ENCODE measurements around the gene FMO3.
A peak's percentile ranks its signal among the peaks of the same experiment; 100 is the strongest.

FMO3 gene

DNA sequence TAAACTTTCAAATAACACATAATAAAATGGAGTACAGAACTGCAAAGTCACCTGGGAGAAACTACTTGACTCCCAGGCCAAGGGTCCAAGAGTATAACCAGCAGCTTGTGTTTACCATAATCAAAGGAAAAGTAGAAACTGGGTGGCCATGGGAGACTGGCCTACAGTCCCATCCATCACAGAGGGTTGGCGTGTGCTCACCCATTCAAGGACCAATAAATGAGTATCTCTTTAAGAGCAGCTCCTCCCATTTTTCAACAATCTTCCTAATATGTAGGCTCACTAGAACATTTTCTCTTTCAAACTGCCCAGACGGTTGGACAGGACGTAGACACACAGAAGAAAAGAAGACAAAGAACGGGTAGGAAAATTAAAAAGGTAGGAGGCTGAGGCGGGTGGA, at the start of gene FMO3:
Gene FMO3 (plus strand): TSS at position 302 of the 400 bp plus-strand sequence. CDS start 1,754 bp downstream, outside the sequence.
- in situ Hi-C loops (cut with MboI; ENCODE audit: low pct_unique_long_range_greater_than_20kb, low sequenced_read_pairs): no loop called here
- DNase-seq: no peak

DNA sequence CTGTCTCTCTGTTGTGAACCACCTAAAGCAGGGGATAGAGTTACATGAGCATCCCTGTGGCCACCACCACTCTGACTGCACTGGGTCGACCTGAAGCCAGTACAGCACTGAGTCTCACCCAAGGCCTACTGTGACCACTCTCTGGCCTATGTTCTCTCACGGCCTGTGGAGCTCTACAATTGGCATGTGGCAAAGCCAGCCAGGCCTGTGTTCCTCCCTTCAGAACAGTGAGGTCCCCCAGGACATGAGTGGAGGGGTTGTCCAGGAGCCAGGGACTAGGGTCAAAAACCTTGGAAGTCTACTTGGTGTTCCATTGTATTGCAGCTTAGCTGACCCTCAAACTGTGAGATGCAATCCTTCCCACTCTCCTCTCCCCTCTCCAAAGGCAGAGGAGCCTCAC, 42.7 kb upstream of the FMO3 start:
- in situ Hi-C loops (cut with MboI; ENCODE audit: low pct_unique_long_range_greater_than_20kb, low sequenced_read_pairs): no loop called here
- DNase-seq: no peak

- no peak for DNase-seq
- in situ Hi-C loops (cut with MboI; ENCODE audit: low pct_unique_long_range_greater_than_20kb, low sequenced_read_pairs): no loop called here
Observed at GRCh38 chr1:171052977-171053376, 37.7 kb upstream of the FMO3 start.

DNA sequence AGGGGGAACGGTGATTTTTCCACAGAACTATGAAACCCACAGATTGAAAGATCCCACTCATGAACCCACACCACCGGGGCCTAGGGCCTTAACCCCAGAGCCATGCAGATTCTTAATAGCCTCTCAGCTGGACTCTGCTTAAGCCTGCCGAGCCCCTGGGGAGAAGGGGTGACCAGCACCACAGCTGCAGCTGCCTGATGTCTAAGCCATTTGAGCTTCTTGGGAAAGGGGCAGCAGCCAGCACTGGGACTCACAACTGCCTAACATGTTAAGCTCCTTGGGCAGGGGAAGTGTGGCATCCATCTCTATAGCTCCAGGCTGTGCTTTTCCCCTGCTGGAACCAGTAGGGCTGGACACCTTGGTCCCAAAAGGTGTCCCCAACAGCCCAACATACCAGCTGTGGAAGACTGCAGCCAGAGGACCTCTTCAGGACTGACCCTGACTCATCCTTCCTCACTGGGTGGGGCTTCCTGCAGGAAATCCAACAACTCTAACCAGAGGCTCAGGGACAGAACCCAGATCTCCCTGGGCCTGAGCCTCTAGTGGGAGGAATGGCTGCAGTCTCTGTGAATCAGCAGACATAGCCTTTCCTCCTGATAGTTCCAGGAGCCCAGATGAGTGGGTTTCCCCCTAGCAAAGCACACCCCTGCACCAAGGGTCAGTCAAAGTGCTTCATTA, 34.6 kb upstream of the FMO3 start:
- in situ Hi-C loops (cut with MboI; ENCODE audit: low pct_unique_long_range_greater_than_20kb, low sequenced_read_pairs): no loop called here

GRCh38 chr1:171061425-171062143, 29.1 kb upstream of the FMO3 start:
- DNase-seq: no peak
- in situ Hi-C loops (cut with MboI; ENCODE audit: low pct_unique_long_range_greater_than_20kb, low sequenced_read_pairs): no loop called here

More for the DNA sequence above, 34.6 kb upstream of the FMO3 start:
- DNase-seq: no peak

DNA sequence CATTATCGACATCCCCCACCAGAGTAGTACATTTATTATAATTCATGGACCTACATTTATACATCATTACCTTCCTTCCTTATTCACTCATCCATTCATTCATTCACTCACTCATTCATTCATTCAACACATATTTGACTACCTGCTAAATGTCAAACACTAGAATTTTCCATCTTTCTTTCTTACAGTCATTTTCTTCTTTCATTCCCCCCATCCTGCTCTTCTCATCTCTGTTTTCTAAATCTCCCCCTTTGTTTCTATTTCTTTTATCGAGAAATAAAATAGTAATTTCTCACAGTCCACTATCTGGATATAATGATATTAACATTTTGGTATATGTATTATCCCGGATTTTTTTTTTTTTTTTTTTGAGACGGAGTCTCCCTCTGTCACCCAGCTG, 27.8 kb upstream of the FMO3 start:
- in situ Hi-C loops (cut with MboI; ENCODE audit: low pct_unique_long_range_greater_than_20kb, low sequenced_read_pairs): no loop called here
- DNase-seq: no peak

DNA sequence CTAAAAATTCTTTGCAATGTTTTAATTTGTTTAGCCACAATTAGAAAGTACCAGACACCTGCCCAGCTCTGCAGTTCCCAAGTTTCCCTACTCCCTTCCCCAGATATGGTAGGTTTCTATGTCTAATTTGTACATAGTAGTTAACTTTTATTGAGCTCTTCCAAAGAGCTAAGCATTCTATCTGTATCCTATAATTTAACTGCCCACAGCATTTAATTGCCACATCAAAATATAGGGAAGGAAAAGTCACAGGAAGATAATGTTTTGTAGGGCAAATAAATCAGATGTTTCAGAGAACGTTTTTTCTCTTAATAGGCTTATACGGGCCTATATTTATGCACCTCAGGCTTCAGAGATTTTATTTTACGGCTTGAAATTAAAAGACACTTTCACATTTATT, 15.7 kb upstream of the FMO3 start:
- in situ Hi-C loops (cut with MboI; ENCODE audit: low pct_unique_long_range_greater_than_20kb, low sequenced_read_pairs): no loop called here
- DNase-seq: no peak

GRCh38 chr1:171081314-171081753, 9.4 kb upstream of the FMO3 start:
- in situ Hi-C loops (cut with MboI; ENCODE audit: low pct_unique_long_range_greater_than_20kb, low sequenced_read_pairs): no loop called here
- DNase-seq: peak; percentile 20

DNA sequence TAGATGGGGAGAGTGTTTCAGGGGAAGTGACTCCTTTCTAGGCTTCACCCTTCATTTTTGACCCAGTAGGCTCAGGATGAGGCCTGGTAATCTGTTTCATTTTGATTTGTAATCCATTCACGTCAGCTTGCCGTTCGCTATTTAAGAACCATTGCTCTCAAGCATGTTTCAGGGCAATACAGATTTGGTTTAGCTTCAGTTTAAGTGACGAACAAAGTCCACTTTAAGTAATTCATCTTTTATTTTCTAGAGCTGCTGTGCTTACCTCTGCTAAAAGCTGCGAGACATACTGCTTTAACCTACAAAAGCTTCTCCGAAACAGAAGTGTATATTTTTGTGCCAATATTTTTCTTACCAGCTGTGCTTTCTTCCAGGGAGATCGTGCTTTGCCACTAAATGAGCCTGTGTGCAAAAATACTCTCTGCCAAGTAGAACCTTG, 8.9 kb upstream of the FMO3 start:
- in situ Hi-C loops (cut with MboI; ENCODE audit: low pct_unique_long_range_greater_than_20kb, low sequenced_read_pairs): no loop called here
- DNase-seq: no peak

DNA sequence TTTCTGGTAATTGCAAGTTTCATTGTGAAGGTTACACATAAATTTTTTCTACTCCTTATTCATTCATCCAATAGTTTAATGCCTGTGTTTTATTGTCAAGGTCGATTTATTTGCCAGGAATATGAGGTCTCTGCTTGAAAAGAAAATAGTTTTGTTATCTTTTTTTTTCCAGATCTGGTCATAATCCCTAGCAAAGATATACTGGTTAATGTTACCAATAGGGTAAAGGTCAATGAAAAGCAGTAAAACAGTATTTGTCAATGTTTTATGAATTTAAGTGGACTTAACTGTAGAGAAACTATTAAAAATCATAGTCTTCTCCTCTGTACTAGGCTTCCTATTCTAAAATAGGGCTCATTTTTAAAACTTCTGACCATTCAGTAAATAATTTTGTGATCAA, 8.1 kb upstream of the FMO3 start:
- no peak for DNase-seq
- in situ Hi-C loops (cut with MboI; ENCODE audit: low pct_unique_long_range_greater_than_20kb, low sequenced_read_pairs): no loop called here

GRCh38 chr1:171083222-171083621, 7.5 kb upstream of the FMO3 start:
- DNase-seq: no peak
- in situ Hi-C loops (cut with MboI; ENCODE audit: low pct_unique_long_range_greater_than_20kb, low sequenced_read_pairs): no loop called here

- in situ Hi-C loops (cut with MboI; ENCODE audit: low pct_unique_long_range_greater_than_20kb, low sequenced_read_pairs): no loop called here
- DNase-seq: no peak
Observed at GRCh38 chr1:171084091-171084490, 6.6 kb upstream of the FMO3 start.

DNA sequence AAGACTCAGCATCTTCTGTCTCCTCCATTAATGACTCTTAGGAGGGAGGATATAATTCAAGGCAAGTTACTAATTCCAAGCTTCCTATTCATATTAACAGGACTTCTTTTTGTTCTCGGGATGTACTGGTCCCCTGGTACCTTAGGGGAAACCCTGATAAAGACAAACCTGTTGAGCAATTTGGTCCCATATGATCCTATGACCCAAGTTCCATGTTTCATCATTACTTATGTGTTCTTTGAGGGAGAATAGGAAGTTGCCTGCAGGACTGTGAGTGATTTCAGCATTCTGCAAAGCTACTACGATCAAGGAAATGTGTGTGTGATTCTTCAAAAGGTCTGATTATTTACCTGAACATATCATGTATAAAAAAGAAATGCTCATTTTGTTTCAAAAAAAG, 5.8 kb upstream of the FMO3 start:
- in situ Hi-C loops (cut with MboI; ENCODE audit: low pct_unique_long_range_greater_than_20kb, low sequenced_read_pairs): no loop called here
- DNase-seq: no peak

DNA sequence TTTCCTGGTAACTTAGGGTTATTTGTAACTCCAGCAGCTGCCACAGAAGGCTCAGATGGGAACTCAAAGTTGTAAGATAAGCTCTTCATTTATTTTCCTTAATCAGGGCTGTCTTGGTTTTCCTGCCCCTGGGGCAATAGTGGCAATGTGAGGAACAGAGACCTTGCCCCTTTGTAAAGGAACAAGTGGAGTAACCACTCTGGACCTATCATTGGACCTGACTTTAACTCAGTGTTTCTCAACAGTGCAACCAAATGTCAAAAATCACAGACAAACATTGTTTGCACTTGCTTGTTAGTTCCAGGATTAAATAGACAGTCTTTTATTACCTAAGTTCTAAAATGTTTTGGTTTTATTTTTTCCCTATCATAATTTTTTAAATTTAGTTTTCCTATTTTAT, 2.8 kb upstream of the FMO3 start:
- in situ Hi-C loops (cut with MboI; ENCODE audit: low pct_unique_long_range_greater_than_20kb, low sequenced_read_pairs): no loop called here
- no peak for DNase-seq

GRCh38 chr1:171103862-171104261, 13.2 kb downstream of the FMO3 start:
- DNase-seq: no peak
- in situ Hi-C loops (cut with MboI; ENCODE audit: low pct_unique_long_range_greater_than_20kb, low sequenced_read_pairs): no loop called here

DNA sequence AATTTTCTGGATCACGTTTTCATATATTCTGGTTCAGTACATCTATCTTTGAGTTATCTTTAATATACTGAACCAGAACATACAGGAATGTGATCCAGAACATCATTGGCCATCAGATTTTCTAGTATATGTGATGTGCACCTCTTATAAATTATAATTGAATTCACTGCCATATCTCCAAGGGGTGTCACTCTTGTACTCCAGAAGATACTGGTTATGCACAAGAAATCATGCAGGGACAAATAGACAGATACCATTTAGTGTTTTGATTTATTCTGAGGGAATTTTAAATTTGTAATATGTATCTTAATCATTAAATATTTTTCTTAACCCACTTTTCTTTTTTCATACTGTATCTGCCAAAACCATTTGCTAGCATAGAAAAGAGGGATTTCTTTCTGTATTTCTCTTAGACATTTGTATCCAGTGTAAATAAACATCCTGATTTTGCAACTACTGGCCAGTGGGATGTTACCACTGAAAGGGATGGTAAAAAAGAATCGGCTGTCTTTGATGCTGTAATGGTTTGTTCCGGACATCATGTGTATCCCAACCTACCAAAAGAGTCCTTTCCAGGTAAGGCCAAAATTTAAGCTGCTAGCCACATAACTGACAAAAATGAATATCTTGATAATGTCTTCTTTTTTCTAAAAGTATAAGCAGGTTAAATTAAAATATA, 16.7 kb downstream of the FMO3 start:
- in situ Hi-C loops (cut with MboI; ENCODE audit: low pct_unique_long_range_greater_than_20kb, low sequenced_read_pairs): no loop called here
- no peak for DNase-seq

DNA sequence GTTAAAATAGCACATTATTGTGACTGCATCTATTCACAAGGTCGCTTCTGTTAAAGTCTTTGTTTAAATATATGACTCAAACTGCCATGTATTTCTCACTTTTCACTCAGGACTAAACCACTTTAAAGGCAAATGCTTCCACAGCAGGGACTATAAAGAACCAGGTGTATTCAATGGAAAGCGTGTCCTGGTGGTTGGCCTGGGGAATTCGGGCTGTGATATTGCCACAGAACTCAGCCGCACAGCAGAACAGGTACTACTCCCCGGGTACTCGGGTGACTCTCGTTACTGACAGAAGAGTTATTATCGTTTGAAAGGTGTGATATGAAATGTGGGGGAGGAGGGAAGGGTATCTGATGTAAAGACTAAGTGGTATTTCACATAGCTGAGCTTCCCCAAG, 17.3 kb downstream of the FMO3 start:
- no peak for DNase-seq
- in situ Hi-C loops (cut with MboI; ENCODE audit: low pct_unique_long_range_greater_than_20kb, low sequenced_read_pairs): no loop called here

DNA sequence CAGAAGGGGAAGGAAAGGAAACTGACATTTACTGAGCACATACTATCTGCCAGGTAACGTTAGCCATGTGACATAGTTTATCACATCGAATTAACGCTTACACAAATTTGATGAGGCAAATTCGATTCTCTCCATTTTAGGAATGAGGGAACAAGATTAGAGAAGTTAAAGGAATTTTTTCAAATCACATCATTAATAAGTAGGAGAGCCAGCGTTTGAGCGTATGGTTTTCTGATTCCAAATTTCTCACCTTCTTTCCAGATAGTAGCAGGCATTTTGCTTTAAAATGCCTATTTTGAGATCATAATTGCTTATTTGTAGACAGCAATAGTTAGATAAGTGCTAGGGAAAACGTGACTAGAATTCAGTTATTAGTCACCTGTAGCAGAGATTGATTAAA, 19.3 kb downstream of the FMO3 start:
- no peak for DNase-seq
- in situ Hi-C loops (cut with MboI; ENCODE audit: low pct_unique_long_range_greater_than_20kb, low sequenced_read_pairs): no loop called here

DNA sequence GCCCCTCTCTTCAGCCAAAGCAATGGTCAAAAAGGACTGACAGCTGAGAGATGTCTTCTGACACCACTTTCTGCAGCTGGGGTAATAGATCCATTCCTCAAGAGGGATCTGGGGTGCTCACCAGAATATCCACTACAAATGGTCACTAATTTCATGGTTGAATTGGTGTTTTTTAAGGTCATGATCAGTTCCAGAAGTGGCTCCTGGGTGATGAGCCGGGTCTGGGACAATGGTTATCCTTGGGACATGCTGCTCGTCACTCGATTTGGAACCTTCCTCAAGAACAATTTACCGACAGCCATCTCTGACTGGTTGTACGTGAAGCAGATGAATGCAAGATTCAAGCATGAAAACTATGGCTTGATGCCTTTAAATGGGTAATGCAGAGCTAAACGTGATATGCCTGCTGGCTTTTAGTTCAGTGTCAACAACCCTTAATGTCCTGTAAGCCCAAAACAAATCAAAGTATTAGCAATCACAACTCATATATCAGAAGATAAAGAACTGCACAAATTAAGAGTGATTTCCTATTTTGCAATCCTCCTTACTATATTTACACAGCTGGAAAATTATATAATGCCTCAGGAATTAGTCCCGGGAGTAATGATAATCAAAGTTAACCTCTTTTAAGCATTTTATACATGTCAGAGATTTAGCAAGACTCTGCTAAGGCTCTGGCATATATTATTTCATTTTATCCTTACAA, 20.1 kb downstream of the FMO3 start:
- in situ Hi-C loops (cut with MboI; ENCODE audit: low pct_unique_long_range_greater_than_20kb, low sequenced_read_pairs): no loop called here
- DNase-seq: no peak

GRCh38 chr1:171112119-171112518, 21.4 kb downstream of the FMO3 start:
- in situ Hi-C loops (cut with MboI; ENCODE audit: low pct_unique_long_range_greater_than_20kb, low sequenced_read_pairs): no loop called here
- DNase-seq: no peak

Data from KBM-7 (cell line).